ENCODE data around the gene LHFPL2.

- no peak for TF ChIP-seq EZH2 (IDR thresholded peaks at IDR 0.05)
- TF ChIP-seq SIN3A (IDR thresholded peaks at IDR 0.05; ENCODE audit: low read depth) = no peak
- peak; percentile 54 to 81 (median 66); a peak in 5 of 6 replicates for TF ChIP-seq CTCF (IDR thresholded peaks at IDR 0.05 in 2 of 3, conservative IDR thresholded peaks at IDR 0.05 in 1 of 3; ENCODE audit: borderline replicate concordance in 1 of 3, insufficient read depth in 1 of 3, low read depth in 2 of 3, low read length in 2 of 3)
- TF ChIP-seq EZH2phosphoT487 (IDR thresholded peaks at IDR 0.05; ENCODE audit: borderline replicate concordance) = no peak
- no peak for TF ChIP-seq ZBTB33 (IDR thresholded peaks at IDR 0.05; ENCODE audit: extremely low read depth, insufficient replicate concordance, low read length)
Observed at GRCh38 chr5:78467752-78468357, 180.7 kb downstream of the LHFPL2 start.
